Liver (tissue), 9 donors: Measurements from ENCODE around the gene TTLL3. TPM values are rescaled to one million over a fixed set of nuclear protein-coding genes. Genes with fewer than 3 reads are reported as not detected.

Source experiments
- DNase-seq: peaks from one replicate; pipeline ENCODE4 v3.0.0-alpha.2; 2017; ENCODE audit warnings: low spot score
- H3K27ac ChIP-seq, 2 donors: one replicate each; pipeline ENCODE4 v1.7.0; 2013; ENCODE audit warnings: inconsistent platforms in 2 of 2, low read length in 2 of 2, control low read depth in 1 of 2, low read depth in 1 of 2, mild to moderate bottlenecking in 1 of 2
- H3K27me3 ChIP-seq, 4 donors: one replicate each; pipeline versions ENCODE4 v1.6.1 to v1.7.0; 2013; ENCODE audit warnings: low read length in 3 of 4, inconsistent platforms in 1 of 4, mild to moderate bottlenecking in 1 of 4, moderate library complexity in 1 of 4; ENCODE audit not compliant: control insufficient read depth in 4 of 4, insufficient read depth in 4 of 4
- H3K36me3 ChIP-seq, 4 donors: one replicate each; pipeline versions ENCODE4 v1.6.1 to v1.7.0; 2013; ENCODE audit warnings: low read length in 3 of 4, mild to moderate bottlenecking in 3 of 4, low read depth in 1 of 4, moderate library complexity in 1 of 4; ENCODE audit not compliant: control insufficient read depth in 4 of 4, insufficient read depth in 3 of 4
- H3K4me1 ChIP-seq, 4 donors: one replicate each; pipeline versions ENCODE4 v1.6.1 to v1.7.0; 2013; ENCODE audit warnings: low read length in 3 of 4, mild to moderate bottlenecking in 3 of 4, moderate library complexity in 1 of 4; ENCODE audit not compliant: control insufficient read depth in 4 of 4, insufficient read depth in 4 of 4
- H3K4me3 ChIP-seq, 3 donors: one replicate each; pipeline versions ENCODE4 v1.6.1 to v1.7.0; 2013; ENCODE audit warnings: low read length in 3 of 3, control low read depth in 1 of 3, low read depth in 1 of 3, mild to moderate bottlenecking in 1 of 3
- H3K9ac ChIP-seq, 2 donors: one replicate each; pipeline ENCODE4 v1.7.0; 2013; ENCODE audit warnings: low read length in 2 of 2, mild to moderate bottlenecking in 2 of 2, moderate library complexity in 2 of 2, control low read depth in 1 of 2, low read depth in 1 of 2
- H3K9me3 ChIP-seq, 4 donors: one replicate each; pipeline versions ENCODE4 v1.6.1 to v1.7.0; 2013; ENCODE audit warnings: low read length in 3 of 4; ENCODE audit not compliant: control insufficient read depth in 4 of 4
- ATF3 ChIP-seq: IDR thresholded peaks from 2 replicates; pipeline ENCODE4 v1.6.1; 2016; ENCODE audit warnings: antibody characterized with exemption
- CTCF ChIP-seq: fragments of 150-350 bp; IDR thresholded peaks from 2 replicates; pipeline ENCODE4 v1.5.1; 2017; ENCODE audit warnings: improper control_type of control experiment, low read depth, low read length; ENCODE audit not compliant: missing input control
- EGR1 ChIP-seq, 2 donors: IDR thresholded peaks; 2 replicates each; pipeline ENCODE4 v1.6.1; 2016 to 2018; ENCODE audit warnings: antibody characterized with exemption in 2 of 2, low read depth in 2 of 2
- FOXA1 ChIP-seq: IDR thresholded peaks from 2 replicates; pipeline ENCODE4 v1.6.1; 2016; ENCODE audit warnings: antibody characterized with exemption
- FOXA2 ChIP-seq: IDR thresholded peaks from 2 replicates; pipeline ENCODE4 v1.6.1; 2016; ENCODE audit warnings: antibody characterized with exemption
- GABPA ChIP-seq, 2 donors: IDR thresholded peaks in 1 of 2; conservative IDR thresholded peaks in 1 of 2; 2 replicates each; pipeline ENCODE4 v1.6.1; 2016; ENCODE audit warnings: antibody characterized with exemption in 2 of 2, mild to moderate bottlenecking in 1 of 2, moderate library complexity in 1 of 2
- HNF4A ChIP-seq, 2 donors: conservative IDR thresholded peaks; 2 replicates each; pipeline ENCODE4 v1.6.1; 2016; ENCODE audit warnings: antibody characterized with exemption in 2 of 2, mild to moderate bottlenecking in 2 of 2
- HNF4G ChIP-seq: IDR thresholded peaks from 2 replicates; pipeline ENCODE4 v1.6.1; 2016; ENCODE audit warnings: antibody characterized with exemption
- JUND ChIP-seq, 2 donors: IDR thresholded peaks; 2 replicates each; pipeline ENCODE4 v1.6.1; 2016; ENCODE audit warnings: antibody characterized with exemption in 2 of 2
- MAX ChIP-seq: IDR thresholded peaks from 2 replicates; pipeline ENCODE4 v1.6.1; 2016; ENCODE audit warnings: antibody characterized with exemption
- RAD21 ChIP-seq, 2 donors: IDR thresholded peaks; 2 replicates each; pipeline ENCODE4 v1.6.1; 2016; ENCODE audit warnings: antibody characterized with exemption in 2 of 2, mild to moderate bottlenecking in 2 of 2
- RXRA ChIP-seq, 2 donors: IDR thresholded peaks; 2 replicates each; pipeline ENCODE4 v1.6.1; 2017 to 2018; ENCODE audit warnings: antibody characterized with exemption in 2 of 2, mild to moderate bottlenecking in 1 of 2
- SP1 ChIP-seq: IDR thresholded peaks from 2 replicates; pipeline ENCODE4 v1.6.1; 2018; ENCODE audit warnings: antibody characterized with exemption, mild to moderate bottlenecking
- TAF1 ChIP-seq: conservative IDR thresholded peaks from 2 replicates; pipeline ENCODE4 v1.6.1; 2016; ENCODE audit warnings: antibody characterized with exemption, mild to moderate bottlenecking
- YY1 ChIP-seq: IDR thresholded peaks from 2 replicates; pipeline ENCODE4 v1.6.1; 2016; ENCODE audit warnings: antibody characterized with exemption, mild to moderate bottlenecking
- ZBTB33 ChIP-seq: IDR thresholded peaks from 2 replicates; pipeline ENCODE4 v1.6.1; 2016; ENCODE audit warnings: antibody characterized with exemption
- WGBS: extraction: QIAGEN DNeasy Blood & Tissue Kit; methylation state at CpG from one replicate; pipeline ENCODE4 v1.1.7; 2013; 5-methylcytosine and 5-hydroxymethylcytosine counted together
- polyA plus RNA-seq, 2 donors: library from polyadenylated mRNA; stranded (reverse) in 1 of 2; unstranded in 1 of 2; fragments of 200-250 nt in 1 of 2; fragments of >200 nt in 1 of 2; fragmentation: Nextera tagmentation in 1 of 2; extraction: Ambion mirVana in 1 of 2; gene quantifications; one replicate each; pipeline versions ENCODE4 v1.2.1 to v1.2.3, GENCODE V29; 2013 to 2015
- total RNA-seq, 2 donors: library from RNA; depleted of rRNA; stranded (reverse); fragments of >200 nt; gene quantifications; one replicate each; pipeline ENCODE4 v1.2.3, GENCODE V29; 2014
- donor health status: healthy.
- donor health status: healthy.
- donor health status: healthy.
- donor health status: healthy.
- donor health status: healthy.

Gene TTLL3
- total and polyA plus RNA-seq, 4 donors = 2.8 to 19.6 (median 6.5) TPM

GRCh38 chr3:9784965-9785364 is 25.1 kb upstream of the TTLL3 start:
- Histone ChIP-seq H3K36me3 (peaks cover 2 to 47% (median 34%) of the 10 kb centered on the region in 4 donors), H3K9ac (no peak overlapping the region), H3K4me3 (no peak overlapping the region), H3K4me1 (peaks cover 6 to 24% (median 15%) of the 10 kb centered on the region in 4 donors), H3K9me3 (no peaks in the 10 kb centered on the region), H3K27ac (no peak overlapping the region), H3K27me3 (no peaks in the 10 kb centered on the region)
- WGBS = 96% methylated on average over 4 of the region's 4 CpGs
- DNase-seq = no peak
- TF ChIP-seq CTCF (no peak), HNF4A (conservative IDR thresholded peaks at IDR 0.05) (no peak), FOXA2 (no peak), GABPA (IDR thresholded peaks at IDR 0.05 in 1 of 2, conservative IDR thresholded peaks at IDR 0.05 in 1 of 2) (no peak), MAX (no peak), JUND (IDR thresholded peaks at IDR 0.05) (no peak), EGR1 (IDR thresholded peaks at IDR 0.05; ENCODE audit: low read depth in 2 of 2) (no peak), RAD21 (IDR thresholded peaks at IDR 0.05) (no peak), SP1 (no peak), HNF4G (no peak), YY1 (no peak)

- no peak for TF ChIP-seq FOXA1
- no peak for TF ChIP-seq SP1
- no peak for TF ChIP-seq FOXA2
- no peak for TF ChIP-seq YY1
- no peak for TF ChIP-seq ZBTB33
- no peak for DNase-seq
- Histone ChIP-seq H3K9me3 (no peaks in the 10 kb centered on the region), H3K27ac (no peak overlapping the region), H3K4me1 (peaks cover 6 to 18% (median 15%) of the 10 kb centered on the region in 4 donors), H3K4me3 (no peak overlapping the region), H3K9ac (no peak overlapping the region), H3K36me3 (peaks cover 2 to 50% (median 37%) of the 10 kb centered on the region in 4 donors), H3K27me3 (no peaks in the 10 kb centered on the region)
- 89% methylated on average over 7 of the region's 7 CpGs for WGBS
These were observed 24.5 kb upstream of the TTLL3 start for GRCh38 chr3:9785602-9786001.

- no peak for TF ChIP-seq JUND (IDR thresholded peaks at IDR 0.05)
- no peak for TF ChIP-seq HNF4G
- TF ChIP-seq FOXA1 = no peak
- TF ChIP-seq ZBTB33 = no peak
- TF ChIP-seq TAF1 = no peak
- no peak for TF ChIP-seq RXRA (IDR thresholded peaks at IDR 0.05)
- TF ChIP-seq HNF4A (conservative IDR thresholded peaks at IDR 0.05) = no peak
- no peak for TF ChIP-seq ATF3
- TF ChIP-seq SP1 = no peak
- TF ChIP-seq CTCF = no peak
- peaks cover 2 to 19% (median 11%) of the 10 kb centered on the region in 4 donors for H3K4me1 ChIP-seq
- no peaks in the 10 kb centered on the region for H3K9me3 ChIP-seq
- no peak overlapping the region for H3K27ac ChIP-seq
- no peak overlapping the region for H3K4me3 ChIP-seq
- no peak overlapping the region for H3K9ac ChIP-seq
- no peaks in the 10 kb centered on the region for H3K27me3 ChIP-seq
- WGBS = 94% methylated on average over 7 of the region's 7 CpGs
- peaks cover 2 to 51% (median 38%) of the 10 kb centered on the region in 4 donors for H3K36me3 ChIP-seq
- no peak for DNase-seq
These were observed 23.8 kb upstream of the TTLL3 start for GRCh38 chr3:9786209-9786739.
